Spleen (tissue), 11 donors: ENCODE measurements around the gene PARD3B. TPM values are rescaled to one million over a fixed set of nuclear protein-coding genes. Genes with fewer than 3 reads are reported as not detected.

Experiments
- DNase-seq: peaks from one replicate; pipeline ENCODE4 v3.0.0-alpha.2; 2020
- H3K27ac ChIP-seq, 8 donors: fragments of 200-600 bp; sonication (generic) in 7 of 8; 1 replicate in 4 of 8; 2 replicates in 4 of 8; pipeline versions ENCODE4 v1.5.0 to v1.8.0; 2016 to 2021; ENCODE audit warnings: inconsistent platforms in 4 of 8, mild to moderate bottlenecking in 4 of 8, moderate library complexity in 1 of 8
- H3K27me3 ChIP-seq, 7 donors: fragments of 200-600 bp; sonication (generic) in 6 of 7; replicated peaks in 1 of 7; 1 replicate in 4 of 7; 2 replicates in 3 of 7; pipeline versions ENCODE4 v1.5.0 to v1.8.0; 2016 to 2021; ENCODE audit warnings: inconsistent platforms in 3 of 7, mild to moderate bottlenecking in 1 of 7
- H3K36me3 ChIP-seq, 6 donors: fragments of 200-600 bp; sonication (generic) in 5 of 6; 1 replicate in 4 of 6; 2 replicates in 2 of 6; pipeline versions ENCODE4 v1.5.0 to v1.8.0; 2016 to 2021; ENCODE audit warnings: inconsistent platforms in 2 of 6
- H3K4me1 ChIP-seq, 6 donors: fragments of 200-600 bp; sonication (generic) in 5 of 6; 1 replicate in 3 of 6; 2 replicates in 3 of 6; pipeline versions ENCODE4 v1.5.0 to v1.8.0; 2016 to 2021; ENCODE audit warnings: inconsistent platforms in 3 of 6
- H3K4me3 ChIP-seq, 8 donors: fragments of 200-600 bp; sonication (generic) in 7 of 8; 1 replicate in 4 of 8; 2 replicates in 4 of 8; pipeline versions ENCODE4 v1.5.0 to v1.8.0; 2016 to 2021; ENCODE audit warnings: inconsistent platforms in 4 of 8, mild to moderate bottlenecking in 4 of 8, moderate library complexity in 2 of 8
- H3K9me3 ChIP-seq, 8 donors: fragments of 200-600 bp; sonication (generic) in 7 of 8; 1 replicate in 4 of 8; 2 replicates in 4 of 8; pipeline versions ENCODE4 v1.5.0 to v1.8.0; 2016 to 2021; ENCODE audit warnings: inconsistent platforms in 4 of 8
- CTCF ChIP-seq, 11 experiments: fragments of 200-600 bp in 7 of 11; fragments of 450-650 bp in 4 of 11; sonication (generic) in 4 of 11; IDR thresholded peaks in 8 of 11; conservative IDR thresholded peaks in 3 of 11; 1 replicate in 7 of 11; 2 replicates in 4 of 11; pipeline versions ENCODE4 v1.4.0 to v1.8.0; 2016 to 2021; ENCODE audit warnings: antibody characterized with exemption in 11 of 11, inconsistent platforms in 4 of 11, mild to moderate bottlenecking in 1 of 11
- POLR2A ChIP-seq, 3 donors: fragments of 450-650 bp; IDR thresholded peaks; one replicate each; pipeline ENCODE4 v1.5.1; 2017; ENCODE audit warnings: antibody characterized with exemption in 3 of 3, mild to moderate bottlenecking in 1 of 3
- POLR2AphosphoS5 ChIP-seq, 3 donors: sonication (generic); formaldehyde crosslinking; IDR thresholded peaks; one replicate each; pipeline ENCODE4 v1.5.1; 2017; ENCODE audit warnings: antibody characterized with exemption in 3 of 3
- WGBS, 5 donors: extraction: QIAGEN DNeasy Blood & Tissue Kit in 3 of 5; methylation state at CpG; one replicate each; pipeline versions ENCODE4 v1.1.5 to v1.1.7; 2013 to 2018; 5-methylcytosine and 5-hydroxymethylcytosine counted together
- intact Hi-C: fragments of 100-400 bp; cut with DNase I; formaldehyde crosslinking; loops from one replicate; pipeline ENCODE4 v1.15.0; 2023; ENCODE audit warnings: low total_unique reads
- polyA plus RNA-seq, 3 donors: library from polyadenylated mRNA; stranded (reverse); fragments of 200-250 nt; gene quantifications; one replicate each; pipeline ENCODE4 v1.2.1, GENCODE V29; 2013
- total RNA-seq, 7 donors: library from RNA; depleted of rRNA in 3 of 7; stranded (reverse); fragments of >200 nt in 3 of 7; fragmentation: NEBNext Ultra II Directional in 4 of 7; extraction: Animal tissue kit (Norgen Biotek cat#: 25700) in 4 of 7; gene quantifications; one replicate each; pipeline versions ENCODE4 v1.1.0 to v1.2.1, GENCODE V29; 2016 to 2021
- donor health status: healthy with polysubstance abuse.
- donor health status: DM: no; HTN: no; CAD: no; lungs with moderate emphysema.
- donor health status: DM: no; HTN: no; CAD: no.
- donor health status: Bipolar disorder and iron deficiency.
- donor health status: healthy.
- donor health status: DM: no; HTN: no; CAD: no.
- donor health status: DM: yes; HTN: yes; CAD: no.

The PARD3B gene
- total and polyA plus RNA-seq, 10 donors = 0.85 to 27.8 (median 14.7) TPM

GRCh38 chr2:205287316-205287715 is 742.0 kb downstream of the PARD3B start:
- no peak overlapping the region for H3K27ac ChIP-seq
- H3K4me1 ChIP-seq = no peaks in the 10 kb centered on the region
- WGBS, 5 donors = 78 to 94% (median 90%) methylated on average over 4 of the region's 4 CpGs
- DNase-seq = no peak
- no peaks in the 10 kb centered on the region for H3K36me3 ChIP-seq
- H3K9me3 ChIP-seq = peaks cover 0 to 6% (median 0%) of the 10 kb centered on the region in 8 donors
- intact Hi-C loops = no loop called here
- TF ChIP-seq CTCF (IDR thresholded peaks at IDR 0.05 in 8 of 11, conservative IDR thresholded peaks at IDR 0.05 in 3 of 11) (no peak), POLR2A (IDR thresholded peaks at IDR 0.05) (no peak), POLR2AphosphoS5 (IDR thresholded peaks at IDR 0.05) (no peak)
- H3K4me3 ChIP-seq = no peak overlapping the region
- no peaks in the 10 kb centered on the region for H3K27me3 ChIP-seq

DNA sequence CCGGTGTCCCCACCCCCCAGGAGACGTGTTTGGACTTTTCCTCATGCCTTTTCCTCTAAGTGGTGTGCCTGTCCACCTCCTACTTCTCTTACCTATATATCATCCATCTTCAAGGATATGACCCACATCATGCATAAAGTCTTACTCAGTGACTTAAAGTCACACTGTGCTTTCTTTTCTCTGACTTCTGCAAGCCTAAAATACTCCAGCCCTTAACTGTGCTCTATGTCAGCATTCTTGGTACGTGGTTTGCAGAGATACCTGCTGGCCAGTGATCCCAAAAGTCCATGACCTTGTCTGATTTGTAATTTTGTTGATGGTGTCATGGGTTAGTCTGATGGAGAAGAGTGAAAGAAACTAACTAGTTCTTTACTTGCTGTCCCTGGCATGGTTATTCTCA is 743.4 kb downstream of the PARD3B start:
- intact Hi-C loops = no loop called here
- TF ChIP-seq CTCF (IDR thresholded peaks at IDR 0.05 in 8 of 11, conservative IDR thresholded peaks at IDR 0.05 in 3 of 11) (no peak), POLR2A (IDR thresholded peaks at IDR 0.05) (no peak)
- Histone ChIP-seq H3K4me3 (no peak overlapping the region), H3K4me1 (no peaks in the 10 kb centered on the region), H3K36me3 (no peaks in the 10 kb centered on the region), H3K27ac (no peak overlapping the region), H3K27me3 (no peaks in the 10 kb centered on the region), H3K9me3 (peaks cover 0 to 6% (median 0%) of the 10 kb centered on the region in 8 donors)
- DNase-seq = no peak
- WGBS, 5 donors = 71 to 88% (median 87%) methylated on average over 3 of the region's 3 CpGs

DNA sequence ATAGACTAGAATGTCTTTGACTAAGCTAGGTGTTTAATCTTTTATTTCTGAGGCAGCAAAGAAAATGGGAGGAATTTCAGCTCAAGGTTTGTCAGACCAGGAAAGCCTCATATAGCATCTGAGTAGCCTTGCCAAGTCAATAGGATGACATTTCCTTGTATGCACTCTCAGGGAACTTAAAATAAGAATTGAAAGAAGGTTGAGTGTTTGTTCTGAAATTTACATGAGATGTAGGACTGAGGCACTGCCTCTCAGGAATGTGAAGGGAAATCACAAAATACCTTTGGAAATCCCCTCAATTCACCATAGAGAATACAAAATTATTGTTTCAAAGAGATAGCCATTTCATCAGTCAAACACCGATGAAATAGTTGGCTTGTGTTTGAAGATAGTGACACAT is 745.0 kb downstream of the PARD3B start:
- no peaks in the 10 kb centered on the region for H3K4me1 ChIP-seq
- 84 to 100% (median 92%) methylated on average over 1 of the region's 1 CpG for WGBS, 5 donors

More for the DNA sequence above, 745.0 kb downstream of the PARD3B start:
- no peak overlapping the region for H3K27ac ChIP-seq
- TF ChIP-seq CTCF (IDR thresholded peaks at IDR 0.05 in 8 of 11, conservative IDR thresholded peaks at IDR 0.05 in 3 of 11) (no peak), POLR2A (IDR thresholded peaks at IDR 0.05) (no peak), POLR2AphosphoS5 (IDR thresholded peaks at IDR 0.05) (no peak)
- no peaks in the 10 kb centered on the region for H3K27me3 ChIP-seq
- H3K36me3 ChIP-seq = no peaks in the 10 kb centered on the region
- intact Hi-C loops = no loop called here
- H3K4me3 ChIP-seq = no peak overlapping the region
- DNase-seq = no peak
- peaks cover 0 to 6% (median 0%) of the 10 kb centered on the region in 8 donors for H3K9me3 ChIP-seq
